ENCODE data around the gene ZNF440.
"Not testable (repeated sequence)": the region's sequence is repeated elsewhere in the genome, so short reads cannot be mapped to it uniquely, and the experiment has no call there.

ZNF440 gene

DNA sequence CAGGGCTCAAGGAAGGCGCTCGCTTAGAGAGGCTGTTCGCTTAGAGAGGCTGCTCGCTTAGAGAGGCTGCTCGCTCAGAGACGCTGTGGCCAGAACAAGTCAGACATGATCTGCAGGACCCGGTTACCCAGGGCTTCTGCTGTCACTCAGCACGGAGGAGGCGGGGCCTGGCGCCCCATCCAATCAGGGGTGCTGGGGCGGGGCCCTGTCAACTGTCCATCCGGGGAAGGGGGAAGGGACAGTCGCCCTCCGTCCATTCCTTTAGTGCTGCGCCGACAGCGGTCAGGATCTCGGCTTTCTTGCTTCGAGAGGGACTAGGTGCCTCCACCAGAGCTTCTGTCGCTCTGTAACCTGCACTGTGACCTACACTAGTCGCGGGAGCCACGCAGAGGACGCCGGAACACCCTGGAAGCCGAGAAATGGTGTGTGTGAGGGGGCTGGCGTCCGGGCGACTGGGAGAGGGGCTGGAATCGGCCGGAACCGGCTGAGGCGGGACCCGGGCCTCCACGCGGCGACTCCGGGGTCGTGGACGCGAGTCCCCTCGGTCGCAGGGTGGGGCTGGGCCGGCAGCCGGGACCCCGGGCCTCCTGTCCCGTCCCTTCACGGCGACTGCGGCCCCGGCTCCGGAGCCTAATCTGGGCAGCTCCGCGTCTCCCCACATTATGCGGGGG, at the start of gene ZNF440:
TSS of gene ZNF440 (plus strand) at position 245 of the 671 bp plus-strand sequence. CDS start at position 420, 175 bp downstream.
- Histone ChIP-seq H3K4me3 (peak within 1 kb of the TSS; percentile 87 to 99 (median 95)), H3K27ac (peak within 1 kb of the TSS; percentile 57 to 98 (median 92))

DNA sequence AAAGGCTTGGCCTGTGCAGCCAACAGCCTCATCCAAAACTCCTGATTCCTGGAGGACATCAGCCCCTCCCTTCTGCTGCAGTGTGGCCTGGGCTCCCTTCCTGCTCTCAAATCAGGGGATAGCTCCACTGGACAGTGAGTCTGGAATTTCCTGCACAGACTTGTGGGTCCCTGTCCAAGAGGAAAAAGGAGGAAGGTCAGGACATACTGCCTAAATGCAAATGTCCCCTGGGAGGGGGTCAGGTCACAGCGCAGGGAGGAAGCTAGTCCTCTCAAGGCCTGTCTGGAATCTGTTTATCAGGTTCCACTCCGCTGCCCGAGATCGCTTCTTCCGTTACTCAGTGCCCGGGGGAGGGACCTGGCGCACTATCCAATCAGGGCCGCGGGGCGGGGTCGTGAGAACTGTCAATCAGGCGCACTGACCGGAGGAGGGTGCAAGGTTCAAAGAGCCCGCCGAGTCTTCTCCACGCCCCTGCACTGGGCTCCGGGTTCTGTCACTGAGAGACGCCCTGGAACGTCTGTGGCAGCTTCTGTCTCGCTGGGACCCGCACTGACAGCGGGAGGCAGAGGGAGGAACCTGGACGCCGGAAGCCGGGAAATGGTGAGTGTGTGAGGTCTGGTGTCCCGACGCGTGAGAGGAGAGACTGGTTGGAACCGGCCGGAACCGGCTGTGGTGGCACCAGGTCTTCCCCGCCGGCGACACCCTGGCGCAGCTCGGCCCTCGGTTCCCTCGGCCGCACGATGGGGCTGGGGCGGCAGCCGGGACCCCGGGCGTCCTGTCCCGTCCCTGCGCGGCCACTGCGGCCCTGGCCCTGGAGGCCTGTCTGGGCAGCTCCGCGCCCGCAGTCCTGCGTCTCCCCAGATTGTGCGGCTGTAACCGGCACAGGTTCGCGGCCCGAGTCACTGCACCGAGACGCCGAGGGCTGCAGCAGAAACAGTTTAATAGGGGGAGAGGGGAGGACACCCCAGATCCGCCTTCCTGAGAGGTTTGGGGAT, 47.2 kb upstream of the ZNF440 start, which contains the start of gene ZNF441:
TSS of gene ZNF441 (plus strand) at position 404 of the 995 bp plus-strand sequence. CDS start at position 598, 194 bp downstream.
- H3K27ac ChIP-seq = peak within 1 kb of the TSS; percentile 39 to 96 (median 87)
- peak within 1 kb of the TSS; percentile 48 to 92 (median 75) for H3K4me3 ChIP-seq

DNA sequence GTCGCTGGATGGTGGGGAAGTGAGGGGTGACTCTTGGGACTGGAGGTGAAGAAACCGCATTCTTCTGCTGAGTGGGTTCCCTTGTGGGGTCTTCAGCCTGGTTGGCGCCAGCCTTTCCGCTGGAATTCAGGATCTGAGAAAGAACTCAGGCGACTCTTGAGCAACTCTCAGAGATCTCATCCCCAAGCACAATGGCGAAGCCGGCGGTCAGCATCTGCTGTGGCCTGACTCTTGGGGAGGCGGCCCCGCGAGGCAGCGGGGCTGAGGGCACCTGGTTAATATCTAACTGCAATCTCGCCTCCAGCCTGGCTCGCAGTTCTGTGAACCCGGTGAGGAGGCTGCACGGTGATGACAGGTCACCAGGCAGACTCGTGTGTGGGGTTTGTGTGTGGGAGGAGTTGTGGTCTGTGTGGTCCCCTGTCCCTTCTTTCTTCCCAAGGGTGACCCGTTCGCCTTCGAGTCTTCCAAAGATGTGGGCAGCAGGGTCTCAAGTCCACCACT, 46.4 kb upstream of the ZNF440 start:
- H3K4me3 ChIP-seq = peak overlapping the region; percentile 48 to 92 (median 75)
- peak overlapping the region in 20 of 21 experiments; percentile 39 to 96 (median 88) for H3K27ac ChIP-seq

DNA sequence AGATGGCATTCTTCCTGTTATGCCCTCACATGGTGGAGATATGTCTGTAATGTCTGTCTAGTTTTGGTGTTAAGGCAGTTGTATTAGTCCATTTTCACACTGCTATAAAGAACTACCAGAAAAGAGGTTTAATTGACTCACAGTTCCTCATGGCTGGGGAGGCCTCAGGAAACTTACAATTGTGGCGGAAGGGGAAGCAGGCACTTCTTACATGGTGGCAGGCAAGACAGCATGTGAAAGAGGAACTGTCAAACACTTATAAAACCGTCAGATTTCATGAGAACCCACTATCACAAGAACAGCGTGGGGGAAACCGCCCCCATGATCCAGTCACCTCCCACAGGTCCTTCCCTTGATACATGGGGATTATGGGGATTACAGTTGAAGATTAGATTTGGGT, 44.1 kb upstream of the ZNF440 start:
- no peak overlapping the region for H3K27ac ChIP-seq

DNA sequence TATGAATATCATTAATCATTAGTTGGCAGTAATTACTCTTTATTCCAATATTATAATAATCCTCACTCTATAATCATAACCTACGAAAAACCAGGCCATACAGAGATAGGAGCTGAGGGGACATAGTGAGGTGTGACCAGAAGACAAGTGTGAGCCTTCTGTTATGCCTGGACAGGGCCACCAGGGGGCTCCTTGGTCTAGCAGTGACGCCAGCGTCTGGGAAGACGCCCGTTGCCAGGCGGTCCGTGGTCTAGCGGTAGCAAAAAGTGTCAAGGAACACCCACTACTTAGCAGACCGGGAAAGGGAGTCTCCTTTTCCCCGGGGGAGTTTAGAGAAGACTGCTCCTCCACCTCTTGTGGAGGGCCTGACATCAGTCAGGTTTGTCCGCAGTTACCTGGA, 42.6 kb upstream of the ZNF440 start:
- not testable (repeated sequence) for H3K4me3 ChIP-seq, H3K27ac ChIP-seq

More for the DNA sequence above, 44.1 kb upstream of the ZNF440 start:
- H3K4me3 ChIP-seq = no peak overlapping the region

DNA sequence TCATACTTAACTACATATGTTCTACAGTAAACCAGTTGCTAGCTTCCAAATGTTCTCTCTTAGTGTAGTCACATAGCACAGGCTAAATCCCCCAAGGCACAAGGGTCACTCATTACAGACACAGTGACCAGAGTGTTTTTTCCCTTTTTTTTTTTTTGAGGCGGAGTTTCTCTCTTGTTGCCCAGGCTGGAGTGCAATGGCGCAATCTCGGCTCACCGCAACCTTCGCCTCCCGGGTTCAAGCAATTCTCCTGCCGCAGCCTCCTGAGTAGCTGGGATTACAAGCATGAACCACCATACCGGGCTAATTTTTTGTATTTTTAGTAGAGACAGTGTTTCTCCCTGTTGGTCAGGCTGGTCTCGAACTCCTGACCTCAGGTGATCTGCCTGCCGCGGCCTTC, 37.4 kb upstream of the ZNF440 start:
- not testable (repeated sequence) for H3K4me3 ChIP-seq, H3K27ac ChIP-seq

DNA sequence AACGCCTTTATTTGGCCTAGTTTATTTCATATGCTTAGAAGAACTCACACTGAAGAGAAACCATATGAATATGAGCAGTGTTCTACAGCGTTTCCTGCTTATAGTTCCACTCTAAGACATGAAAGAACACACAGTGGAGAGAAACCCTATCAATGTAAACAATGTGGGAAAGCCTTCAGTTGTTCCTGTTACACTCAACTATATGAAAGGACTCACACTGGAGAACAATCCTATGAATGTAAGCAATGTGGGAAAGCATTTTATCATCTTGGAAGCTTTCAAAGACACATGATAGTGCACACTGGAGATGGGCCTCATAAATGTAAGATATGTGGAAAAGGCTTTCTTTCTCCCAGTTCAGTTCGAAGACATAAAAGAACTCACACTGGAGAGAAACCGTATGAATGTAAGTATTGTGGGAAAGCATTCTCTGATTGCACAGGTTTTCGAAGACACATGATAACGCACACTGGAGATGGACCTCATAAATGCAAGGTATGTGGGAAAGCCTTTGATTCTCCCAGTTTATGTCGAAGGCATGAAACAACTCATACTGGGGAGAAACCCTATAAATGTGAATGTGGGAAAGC, 33.5 kb upstream of the ZNF440 start:
- Histone ChIP-seq H3K27ac (no peak overlapping the region), H3K4me3 (no peak overlapping the region)

DNA sequence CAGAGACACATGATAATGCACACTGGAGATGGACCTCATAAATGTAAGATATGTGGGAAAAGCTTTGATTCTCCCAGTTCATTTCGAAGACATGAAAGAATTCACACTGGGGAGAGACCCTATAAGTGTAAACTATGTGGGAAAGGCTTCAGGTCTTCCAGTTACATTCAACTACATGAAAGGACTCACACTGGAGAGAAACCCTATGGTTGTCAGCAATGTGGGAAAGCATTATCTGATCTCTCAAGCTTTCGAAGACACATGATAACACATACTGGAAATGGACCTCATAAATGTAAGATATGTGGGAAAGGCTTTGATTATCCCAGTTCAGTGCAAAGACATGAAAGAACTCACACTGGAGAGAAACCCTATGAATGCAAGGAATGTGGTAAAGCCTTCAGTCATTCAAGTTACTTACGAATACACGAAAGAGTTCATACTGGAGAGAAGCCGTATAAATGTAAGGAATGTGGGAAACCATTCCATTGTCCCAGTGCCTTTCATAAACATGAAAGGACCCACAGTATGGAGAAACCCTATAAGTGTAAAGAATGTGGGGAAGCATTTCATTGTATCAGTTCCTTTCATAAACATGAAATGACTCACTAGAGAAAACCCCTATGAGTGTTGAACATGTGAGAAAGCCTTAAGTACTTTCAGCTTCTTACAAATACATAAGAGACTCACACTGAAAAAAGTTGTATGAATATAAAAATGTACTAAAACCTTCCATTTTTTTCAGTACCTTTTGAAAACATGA, 32.6 kb upstream of the ZNF440 start:
- H3K27ac ChIP-seq = no peak overlapping the region
- H3K4me3 ChIP-seq = no peak overlapping the region

DNA sequence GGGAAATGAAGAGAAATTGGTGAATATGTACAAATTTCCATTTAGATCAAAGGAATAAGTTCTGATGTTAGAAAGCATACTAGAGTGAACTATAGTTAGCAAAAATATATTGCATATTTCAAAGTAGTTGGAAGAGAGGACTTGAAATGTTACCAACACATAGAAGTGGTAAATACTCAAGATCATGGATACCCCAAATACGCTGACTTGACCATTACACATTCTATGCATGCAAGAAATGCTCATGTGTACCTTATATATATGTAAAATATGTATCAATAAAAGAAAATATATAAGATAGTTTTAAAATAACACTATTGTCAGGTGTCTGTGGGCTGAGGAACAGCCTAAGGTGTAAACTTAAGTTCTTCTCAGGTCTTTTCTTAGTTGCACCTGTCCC, 30.3 kb upstream of the ZNF440 start:
- no peak overlapping the region for H3K27ac ChIP-seq
- H3K4me3 ChIP-seq = no peak overlapping the region

DNA sequence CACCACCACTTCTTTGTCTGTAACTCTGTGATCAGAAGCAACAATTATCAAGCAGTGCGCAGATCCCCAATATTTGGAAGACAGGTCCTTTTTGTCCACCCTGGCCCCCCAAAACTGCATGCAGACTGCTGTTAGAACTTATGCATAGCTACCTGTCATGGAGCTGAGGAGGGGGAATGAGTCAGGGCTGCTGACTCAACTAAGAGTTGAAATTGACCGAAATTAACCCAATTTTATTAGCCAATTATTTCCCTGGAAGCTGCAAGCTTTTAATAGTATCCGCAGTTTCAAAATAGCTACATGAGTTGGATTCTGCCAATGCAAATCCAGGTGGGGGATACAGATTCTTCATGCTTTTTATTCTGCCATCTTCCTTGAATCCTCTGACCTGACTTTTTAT, 29.7 kb upstream of the ZNF440 start:
- Histone ChIP-seq H3K4me3 (no peak overlapping the region), H3K27ac (no peak overlapping the region)

DNA sequence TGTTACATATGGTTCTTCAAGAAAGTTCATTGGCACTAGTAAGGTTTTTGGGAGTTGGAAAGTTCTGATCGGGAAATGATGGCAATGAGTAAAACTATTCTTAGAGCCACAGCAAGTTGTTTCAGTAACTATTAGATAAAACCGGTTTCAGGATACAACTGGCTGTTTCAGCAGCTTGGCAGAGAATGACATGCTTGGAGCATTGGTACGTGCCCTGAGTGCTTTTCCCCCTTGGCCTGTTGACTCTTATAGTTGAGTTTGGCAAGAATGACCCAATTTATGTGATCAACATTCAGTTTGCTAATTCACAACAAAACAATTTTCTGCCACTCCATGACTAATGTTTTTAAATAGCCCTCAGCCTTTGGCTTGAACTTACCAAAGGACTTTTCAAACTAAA, 26.5 kb upstream of the ZNF440 start:
- H3K4me3 ChIP-seq = no peak overlapping the region
- H3K27ac ChIP-seq = no peak overlapping the region

DNA sequence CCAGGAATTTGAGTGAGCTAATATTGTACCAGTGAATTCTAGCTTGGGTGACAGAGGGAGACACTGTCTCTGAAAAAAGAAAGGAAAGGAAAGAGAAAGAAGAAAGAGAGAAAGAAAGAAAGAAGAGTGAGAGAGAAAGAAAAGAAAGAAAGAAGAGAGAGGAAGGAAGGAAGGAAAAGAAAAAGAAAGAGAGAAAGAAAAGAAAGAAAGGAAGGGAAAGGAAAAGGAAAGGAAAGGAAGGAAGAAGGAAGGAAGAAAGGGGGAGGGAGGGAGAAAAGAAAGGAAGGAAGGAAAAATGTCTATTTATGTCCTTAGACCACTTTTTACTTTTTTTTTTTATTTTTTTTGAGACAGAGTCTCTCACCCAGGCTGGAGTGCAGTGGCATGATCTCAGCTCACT, 21.1 kb upstream of the ZNF440 start:
- Histone ChIP-seq H3K27ac (no peak overlapping the region), H3K4me3 (no peak overlapping the region)

DNA sequence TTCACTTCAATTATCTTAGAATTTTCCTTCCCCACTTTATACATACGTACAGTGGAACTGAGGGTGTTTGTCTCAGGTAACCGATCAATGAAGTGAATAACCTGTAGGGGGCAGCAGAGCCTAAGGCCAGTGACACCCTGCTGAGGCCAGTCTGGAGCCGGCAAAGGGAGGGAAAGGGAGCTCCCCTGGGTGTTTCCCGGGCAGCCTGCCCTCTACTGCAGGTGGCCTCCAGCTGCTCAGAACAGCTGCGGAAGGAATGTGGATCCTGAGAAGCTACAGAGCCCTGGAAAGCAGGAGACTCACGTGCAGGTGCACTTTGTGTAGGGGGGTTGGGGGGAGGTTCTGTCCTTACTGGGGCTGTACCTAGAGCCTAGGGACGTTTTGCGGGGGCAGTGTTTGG, 16.6 kb upstream of the ZNF440 start:
- H3K4me3 ChIP-seq = peak overlapping the region in 1 of 7 experiments; percentile 53
- no peak overlapping the region for H3K27ac ChIP-seq

DNA sequence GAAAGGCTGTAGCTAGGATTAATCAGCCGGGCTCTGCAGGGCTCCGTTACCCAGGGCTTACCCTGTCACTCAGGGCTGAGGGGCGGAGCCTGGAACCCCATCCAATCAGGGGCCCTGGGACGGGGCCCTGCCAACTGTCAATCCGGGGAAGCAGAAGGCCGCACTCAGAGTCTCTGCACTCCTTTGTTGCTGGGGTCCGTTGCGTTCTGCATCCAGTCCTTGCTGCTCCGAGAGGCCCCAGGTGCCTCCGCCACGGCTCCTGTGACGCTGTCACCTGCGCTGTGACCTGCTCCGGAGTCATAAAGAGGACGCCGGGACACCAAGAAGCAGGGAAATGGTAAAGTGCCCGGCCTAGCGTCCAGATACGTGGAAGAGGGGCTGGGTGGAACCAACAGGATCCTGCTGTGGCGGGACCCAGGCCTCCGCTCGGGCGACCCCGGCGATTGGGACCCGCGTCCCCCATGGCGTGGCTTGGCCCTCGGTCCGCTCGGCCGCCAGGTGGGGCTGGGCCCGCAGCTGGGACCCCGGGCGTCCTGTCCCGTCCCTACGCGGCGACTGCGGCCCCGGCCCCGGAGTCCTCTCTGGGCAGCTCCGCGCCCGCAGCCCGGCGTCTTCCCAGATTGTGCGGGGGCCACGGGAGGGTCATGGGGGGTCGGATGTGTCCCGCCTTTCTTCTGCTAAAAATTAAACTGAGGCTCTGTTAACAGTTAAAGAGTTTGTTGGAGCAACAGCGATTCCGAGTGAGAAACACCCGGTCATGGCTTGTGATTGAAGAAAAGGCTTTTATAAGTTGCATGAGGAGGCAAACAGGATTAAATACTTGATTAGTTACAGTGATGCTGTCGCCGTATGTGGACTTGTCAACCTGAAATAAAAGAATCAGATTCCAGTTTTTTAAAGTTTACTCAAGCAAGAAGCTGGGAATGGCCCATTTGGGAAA, 15.4 kb upstream of the ZNF440 start, which contains the start of gene ZNF491:
TSS of gene ZNF491 (plus strand) at position 133 of the 940 bp plus-strand sequence. CDS start 7,431 bp downstream, outside the sequence.
- Histone ChIP-seq H3K27ac (peak within 1 kb of the TSS in 18 of 21 experiments; percentile 9 to 79 (median 58)), H3K4me3 (peak within 1 kb of the TSS; percentile 49 to 66 (median 56))

DNA sequence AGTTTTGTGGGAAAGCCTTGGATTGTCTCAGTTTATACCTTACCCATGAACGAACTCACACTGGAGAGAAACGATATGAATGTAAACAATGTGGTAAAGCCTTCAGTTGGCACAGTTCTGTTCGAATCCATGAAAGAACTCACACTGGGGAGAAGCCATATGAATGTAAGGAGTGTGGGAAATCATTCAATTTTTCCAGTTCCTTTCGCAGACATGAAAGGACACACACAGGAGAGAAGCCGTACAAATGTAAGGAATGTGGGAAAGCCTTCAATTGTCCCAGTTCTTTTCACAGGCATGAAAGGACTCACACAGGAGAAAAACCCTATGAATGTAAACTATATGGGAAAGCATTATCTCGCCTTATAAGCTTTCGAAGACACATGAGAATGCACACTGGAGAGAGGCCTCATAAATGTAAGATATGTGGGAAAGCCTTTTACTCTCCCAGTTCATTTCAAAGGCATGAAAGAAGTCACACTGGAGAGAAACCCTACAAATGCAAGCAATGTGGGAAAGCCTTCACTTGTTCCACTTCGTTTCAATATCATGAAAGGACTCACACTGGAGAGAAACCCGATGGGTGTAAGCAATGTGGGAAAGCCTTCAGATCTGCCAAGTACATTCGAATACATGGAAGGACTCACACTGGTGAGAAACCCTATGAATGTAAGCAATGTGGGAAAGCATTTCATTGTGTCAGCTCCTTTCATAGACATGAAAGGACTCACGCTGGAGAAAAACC, 7.5 kb upstream of the ZNF440 start:
- Histone ChIP-seq H3K27ac (no peak overlapping the region), H3K4me3 (no peak overlapping the region)

DNA sequence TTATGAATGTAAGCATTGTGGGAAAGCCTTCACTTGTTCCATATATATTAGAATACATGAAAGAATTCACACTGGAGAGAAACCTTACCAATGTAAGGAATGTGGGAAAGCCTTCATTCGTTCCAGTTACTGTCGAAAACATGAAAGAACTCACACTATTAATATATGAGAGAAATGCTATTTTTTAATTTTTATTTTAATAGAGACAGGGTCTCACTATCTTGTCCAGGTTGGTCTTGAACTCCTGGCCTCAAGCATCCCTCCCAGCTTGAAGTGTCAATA, 7.0 kb upstream of the ZNF440 start:
- no peak overlapping the region for H3K4me3 ChIP-seq
- no peak overlapping the region for H3K27ac ChIP-seq

DNA sequence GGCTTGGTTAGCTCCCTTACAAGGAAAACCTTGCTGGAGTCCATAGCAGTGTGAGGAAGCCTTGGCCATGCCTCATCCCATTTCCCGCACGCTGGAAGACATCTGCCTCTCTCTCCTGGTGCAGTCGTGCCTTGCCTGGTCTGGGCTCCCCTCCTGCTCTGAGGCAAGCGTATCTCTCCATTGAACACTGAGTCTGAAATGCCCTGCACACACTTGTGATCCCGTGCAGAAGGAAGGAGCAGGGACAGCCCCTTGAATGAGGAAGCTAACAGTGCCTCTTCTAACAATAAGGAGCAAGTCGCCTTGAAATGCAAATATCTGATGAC, 407 bp upstream of the ZNF440 start:
- Histone ChIP-seq H3K4me3 (peak overlapping the region; percentile 87 to 99 (median 95)), H3K27ac (peak overlapping the region in 17 of 21 experiments; percentile 48 to 98 (median 92))

DNA sequence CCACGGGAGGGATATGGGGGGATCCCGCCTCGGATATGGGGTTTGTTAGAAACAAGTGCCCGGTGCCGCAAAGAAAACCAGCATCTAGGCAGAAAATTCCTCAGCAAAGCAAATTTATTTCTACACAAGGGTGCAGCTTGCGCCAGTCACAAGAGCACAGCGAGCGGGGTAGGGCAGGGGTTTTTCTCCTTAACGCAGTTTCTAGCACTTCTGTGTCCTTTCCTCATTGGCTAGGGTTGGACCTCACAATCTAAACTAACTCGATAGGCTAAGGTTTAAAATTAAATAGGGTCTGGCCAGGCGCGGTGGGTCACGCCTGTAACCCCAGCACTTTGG, 595 bp downstream of the ZNF440 start:
- Histone ChIP-seq H3K4me3 (peak overlapping the region; percentile 87 to 99 (median 95)), H3K27ac (peak overlapping the region; percentile 57 to 98 (median 92))
